Measurements from ENCODE around the gene TPX2.
"Not testable (repeated sequence)": the region's sequence is repeated elsewhere in the genome, so short reads cannot be mapped to it uniquely, and the experiment has no call there.

TPX2 gene

GRCh38 chr20:31720486-31721407 lies 18.3 kb upstream of the TPX2 start:
- DNase-seq: no peak

- DNase-seq: no peak
Observed at GRCh38 chr20:31721408-31722256, 17.5 kb upstream of the TPX2 start.

- peak; percentile 84 for DNase-seq
Observed at GRCh38 chr20:31722257-31723068, 16.6 kb upstream of the TPX2 start, which contains the start of gene BCL2L1. Gene BCL2L1, minus strand, starts transcription at chr20:31722868. Its CDS starts 650 bp downstream, at chr20:31722218.

GRCh38 chr20:31723069-31723318 lies 16.1 kb upstream of the TPX2 start:
- no peak for DNase-seq

GRCh38 chr20:31723319-31724078 lies 15.6 kb upstream of the TPX2 start:
- peak; percentile 98 for DNase-seq

GRCh38 chr20:31731321-31731717 lies 7.8 kb upstream of the TPX2 start:
- no peak for DNase-seq

- DNase-seq: no peak
Observed at GRCh38 chr20:31739550-31739977, 474 bp downstream of the TPX2 start.

GRCh38 chr20:31740208-31740607 lies 1.1 kb downstream of the TPX2 start:
- DNase-seq: no peak

- no peak for DNase-seq
Observed at GRCh38 chr20:31740656-31741323, 1.7 kb downstream of the TPX2 start.

- DNase-seq: no peak
Observed at GRCh38 chr20:31746068-31746878, 7.2 kb downstream of the TPX2 start.

GRCh38 chr20:31747028-31747427 lies 7.9 kb downstream of the TPX2 start:
- not testable (repeated sequence) for DNase-seq

- DNase-seq: no peak
Observed at GRCh38 chr20:31747640-31748039, 8.6 kb downstream of the TPX2 start.

- no peak for DNase-seq
Observed at GRCh38 chr20:31749223-31749622, 10.1 kb downstream of the TPX2 start.

GRCh38 chr20:31751126-31751525 lies 12.0 kb downstream of the TPX2 start:
- DNase-seq: no peak

GRCh38 chr20:31757254-31757653 lies 18.2 kb downstream of the TPX2 start:
- DNase-seq: no peak

- no peak for DNase-seq
Observed at GRCh38 chr20:31758521-31758920, 19.4 kb downstream of the TPX2 start.

- no peak for DNase-seq
Observed at GRCh38 chr20:31758991-31759390, 19.9 kb downstream of the TPX2 start.

GRCh38 chr20:31759836-31760518 lies 20.9 kb downstream of the TPX2 start:
- DNase-seq: no peak

- DNase-seq: no peak
Observed at GRCh38 chr20:31760519-31761240, 21.6 kb downstream of the TPX2 start.

Measured in NCI-H1436 (cell line).